WTC11 (cell line): ENCODE measurements around the gene DOCK1. TPM values are rescaled to one million over a fixed set of nuclear protein-coding genes. Genes with fewer than 3 reads are reported as not detected.

Experiments
- ATAC-seq: fragments of 200-7000 bp; cut with Tn5 transposase; 2 replicates; pipeline ENCODE4 v1.10.0; 2021; ENCODE audit warnings: mild to moderate bottlenecking, moderate library complexity
- CTCF ChIA-PET: fragments of 300-600 bp; sonication (Branson Sonifier 250); formaldehyde crosslinking; loops from one replicate; lab custom pipeline; 2021; ENCODE audit warnings: antibody characterized with exemption; lab: Charles Lee
- POLR2A ChIA-PET: fragments of 350-600 bp; sonication (Branson Sonifier 250); formaldehyde crosslinking; loops from one replicate; lab custom pipeline; 2021; ENCODE audit warnings: antibody characterized with exemption; lab: Charles Lee
- DNase-seq: peaks from one replicate; pipeline ENCODE4 v3.0.0; 2021; ENCODE audit warnings: low spot score
- H3K27ac Mint-ChIP-seq: 2 replicates; pipeline ENCODE4 v1.8.0; 2021; ENCODE audit warnings: mixed read lengths
- H3K27me3 Mint-ChIP-seq: 2 replicates; pipeline ENCODE4 v1.8.0; 2021; ENCODE audit warnings: low read depth, mild to moderate bottlenecking, moderate library complexity, mixed read lengths
- H3K36me3 Mint-ChIP-seq: 2 replicates; pipeline ENCODE4 v1.8.0; 2021; ENCODE audit warnings: mixed read lengths
- H3K4me1 Mint-ChIP-seq: 2 replicates; pipeline ENCODE4 v1.8.0; 2022; ENCODE audit warnings: mixed read lengths
- H3K4me3 Mint-ChIP-seq: 2 replicates; pipeline ENCODE4 v1.8.0; 2021; ENCODE audit warnings: mild to moderate bottlenecking, moderate library complexity, mixed read lengths
- H3K9me3 Mint-ChIP-seq: 2 replicates; pipeline ENCODE4 v1.8.0; 2021; ENCODE audit warnings: mixed read lengths
- ATF2 ChIP-seq: sonication (generic); formaldehyde crosslinking; IDR thresholded peaks from 2 replicates; pipeline ENCODE4 v1.8.1; 2022; ENCODE audit warnings: low read depth, missing genetic modification reagents, borderline replicate concordance
- CREM ChIP-seq: sonication (generic); formaldehyde crosslinking; IDR thresholded peaks from 2 replicates; pipeline ENCODE4 v1.8.1; 2022; ENCODE audit warnings: mild to moderate bottlenecking, missing genetic modification reagents, moderate library complexity
- ELF4 ChIP-seq: sonication (generic); formaldehyde crosslinking; IDR thresholded peaks from 2 replicates; pipeline ENCODE4 v1.8.1; 2022; ENCODE audit warnings: low read depth, mild to moderate bottlenecking, moderate library complexity, missing genetic modification reagents
- ETV6 ChIP-seq: sonication (generic); formaldehyde crosslinking; IDR thresholded peaks from 2 replicates; pipeline ENCODE4 v1.8.1; 2022; ENCODE audit warnings: mild to moderate bottlenecking, missing genetic modification reagents
- FOXP1 ChIP-seq: sonication (generic); formaldehyde crosslinking; IDR thresholded peaks from 2 replicates; pipeline ENCODE4 v1.8.0; 2022; ENCODE audit warnings: missing genetic modification reagents, mild to moderate bottlenecking, moderate library complexity, borderline replicate concordance
- HMGA2 ChIP-seq: fragments of 250-450 bp; sonication (Bioruptor Pico); IDR thresholded peaks from 2 replicates; pipeline ENCODE4 v1.4.0; 2021; ENCODE audit warnings: mild to moderate bottlenecking, moderate library complexity
- IRF2 ChIP-seq: sonication (generic); formaldehyde crosslinking; IDR thresholded peaks from 2 replicates; pipeline ENCODE4 v1.8.0; 2022; ENCODE audit warnings: low read depth, missing genetic modification reagents, borderline replicate concordance
- JUN ChIP-seq: sonication (generic); formaldehyde crosslinking; IDR thresholded peaks from 2 replicates; pipeline ENCODE4 v1.8.0; 2023; ENCODE audit warnings: mild to moderate bottlenecking, missing genetic modification reagents
- MAX ChIP-seq: sonication (generic); formaldehyde crosslinking; IDR thresholded peaks from 2 replicates; pipeline ENCODE4 v1.8.0; 2022; ENCODE audit warnings: mild to moderate bottlenecking, missing genetic modification reagents
- MXD4 ChIP-seq: fragments of 250-450 bp; sonication (Bioruptor Pico); IDR thresholded peaks from 2 replicates; pipeline ENCODE4 v1.8.0; 2021; ENCODE audit warnings: mild to moderate bottlenecking, moderate library complexity, borderline replicate concordance
- NFYB ChIP-seq: sonication (generic); formaldehyde crosslinking; conservative IDR thresholded peaks from 2 replicates; pipeline ENCODE4 v1.8.0; 2022; ENCODE audit warnings: low read depth, missing genetic modification reagents
- SMAD4 ChIP-seq: sonication (generic); formaldehyde crosslinking; IDR thresholded peaks from 2 replicates; pipeline ENCODE4 v1.8.0; 2022; ENCODE audit warnings: mild to moderate bottlenecking, missing genetic modification reagents
- TCF7 ChIP-seq: sonication (generic); formaldehyde crosslinking; IDR thresholded peaks from 2 replicates; pipeline ENCODE4 v1.8.0; 2022; ENCODE audit warnings: mild to moderate bottlenecking, low read depth, missing genetic modification reagents, moderate library complexity
- TEAD1 ChIP-seq: sonication (generic); formaldehyde crosslinking; IDR thresholded peaks from 2 replicates; pipeline ENCODE4 v1.8.0; 2022; ENCODE audit warnings: mild to moderate bottlenecking, missing genetic modification reagents
- USF1 ChIP-seq: sonication (generic); formaldehyde crosslinking; IDR thresholded peaks from 2 replicates; pipeline ENCODE4 v1.8.0; 2022; ENCODE audit warnings: mild to moderate bottlenecking, missing genetic modification reagents
- ZNF121 ChIP-seq: sonication (generic); formaldehyde crosslinking; IDR thresholded peaks from 2 replicates; pipeline ENCODE4 v1.8.0; 2023; ENCODE audit warnings: missing genetic modification reagents
- ZNF138 ChIP-seq: sonication (generic); formaldehyde crosslinking; conservative IDR thresholded peaks from 2 replicates; pipeline ENCODE4 v1.8.1; 2022; ENCODE audit warnings: mild to moderate bottlenecking, moderate library complexity, missing genetic modification reagents
- ZNF232 ChIP-seq: sonication (generic); formaldehyde crosslinking; IDR thresholded peaks from 2 replicates; pipeline ENCODE4 v1.8.0; 2022; ENCODE audit warnings: mild to moderate bottlenecking, missing genetic modification reagents
- ZNF263 ChIP-seq: sonication (generic); formaldehyde crosslinking; IDR thresholded peaks from 2 replicates; pipeline ENCODE4 v1.8.1; 2022; ENCODE audit warnings: low read depth, mild to moderate bottlenecking, moderate library complexity, missing genetic modification reagents
- ZNF416 ChIP-seq: fragments of 250-450 bp; sonication (Bioruptor Pico); IDR thresholded peaks from 2 replicates; pipeline ENCODE4 v1.9.0; 2021; ENCODE audit warnings: mild to moderate bottlenecking, inconsistent platforms
- ZNF671 ChIP-seq: fragments of 250-450 bp; sonication (Bioruptor Pico); IDR thresholded peaks from 2 replicates; pipeline ENCODE4 v1.8.0; 2021; ENCODE audit warnings: mild to moderate bottlenecking
- total RNA-seq: library from RNA; stranded (reverse); gene quantifications from 3 replicates; pipeline ENCODE4 v1.2.3, GENCODE V29; 2021
- TF ChIP-seq, protein P1 (sequence below): sonication (generic); formaldehyde crosslinking; IDR thresholded peaks from 2 replicates; pipeline ENCODE4 v1.8.1; 2023; ENCODE audit warnings: mild to moderate bottlenecking, moderate library complexity, missing genetic modification reagents
- TF ChIP-seq, protein P2 (sequence below): sonication (generic); formaldehyde crosslinking; IDR thresholded peaks from 2 replicates; pipeline ENCODE4 v1.8.0; 2023; ENCODE audit warnings: missing genetic modification reagents, mild to moderate bottlenecking, borderline replicate concordance

Gene DOCK1
- total RNA-seq, 1 experiment from 2014 or later: 52.1 TPM

DNA sequence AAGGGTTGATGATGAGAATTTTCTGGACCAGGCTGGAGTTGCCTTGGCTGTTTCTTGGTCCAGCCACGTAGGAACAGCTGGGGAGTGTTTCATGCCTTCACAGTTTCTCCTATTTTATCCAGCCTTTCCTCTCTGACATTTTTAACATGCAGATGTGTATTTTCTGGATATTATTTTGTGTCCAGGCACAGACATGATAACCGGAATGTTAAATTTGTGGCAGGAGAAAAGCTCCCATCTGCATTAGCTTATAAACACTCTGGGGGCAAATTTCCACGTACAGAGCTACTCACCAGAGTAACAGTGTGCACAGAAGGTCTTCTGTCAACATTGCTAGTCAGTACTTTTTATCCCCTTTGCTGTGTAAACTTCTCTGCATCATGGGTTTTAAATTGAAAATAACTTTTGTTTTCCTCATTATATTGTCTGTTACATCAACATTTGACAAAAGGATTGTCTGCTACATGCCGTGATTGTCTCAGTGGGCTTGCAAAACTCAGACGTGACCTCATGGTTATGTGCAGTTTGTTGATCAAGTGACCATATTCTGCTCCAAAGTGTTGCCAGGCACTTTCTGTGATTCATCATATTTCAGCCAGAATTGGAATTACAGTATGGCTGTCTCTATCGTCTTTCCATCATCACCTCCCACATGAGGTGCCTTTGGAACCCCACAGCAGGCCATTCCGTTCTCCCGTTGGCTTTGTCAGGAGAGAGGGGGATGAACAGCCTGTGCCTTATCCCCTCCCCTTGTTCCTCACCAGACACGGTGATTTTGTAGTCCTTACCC is 249.8 kb downstream of the DOCK1 start:
- peaks cover 47% of the 10 kb centered on the region for H3K4me1 Mint-ChIP-seq
- no peaks in the 10 kb centered on the region for H3K36me3 Mint-ChIP-seq
- no peak for TF ChIP-seq ZNF232 (CRISPR knock-in tag)
- TF ChIP-seq MAX (CRISPR knock-in tag): no peak
- no peak for TF ChIP-seq ELF4 (CRISPR knock-in tag)
- TF ChIP-seq FOXP1 (CRISPR knock-in tag): no peak
- TF ChIP-seq IRF2 (CRISPR knock-in tag): no peak
- TF ChIP-seq MXD4 (CRISPR knock-in tag): no peak
- no peak for TF ChIP-seq ZNF263
- no peak for TF ChIP-seq HMGA2 (CRISPR knock-in tag)
- TF ChIP-seq SMAD4 (CRISPR knock-in tag): no peak
- TF ChIP-seq TEAD1: no peak
- TF ChIP-seq ATF2 (CRISPR knock-in tag): no peak
- TF ChIP-seq ZNF671 (CRISPR knock-in tag): no peak
- TF ChIP-seq, all 79 proteins: peak for 0
- ChIA-PET CTCF (no interaction called here), POLR2A (no interaction called here)
- Mint-ChIP-seq H3K27me3 (no peaks in the 10 kb centered on the region), H3K4me3 (no peak overlapping the region), H3K27ac (no peak overlapping the region), H3K9me3 (no peaks in the 10 kb centered on the region)
- no peak for ATAC-seq
- DNase-seq: no peak

- Mint-ChIP-seq H3K4me3 (no peak overlapping the region), H3K9me3 (no peaks in the 10 kb centered on the region), H3K27ac (peak overlapping the region; percentile 12; the same call in 1 of the 2 replicates), H3K27me3 (no peaks in the 10 kb centered on the region), H3K36me3 (no peaks in the 10 kb centered on the region), H3K4me1 (peaks cover 27% of the 10 kb centered on the region)
- DNase-seq: no peak
- no peak for ATAC-seq
- CTCF ChIA-PET: no interaction called here
- TF ChIP-seq, protein P1, sequence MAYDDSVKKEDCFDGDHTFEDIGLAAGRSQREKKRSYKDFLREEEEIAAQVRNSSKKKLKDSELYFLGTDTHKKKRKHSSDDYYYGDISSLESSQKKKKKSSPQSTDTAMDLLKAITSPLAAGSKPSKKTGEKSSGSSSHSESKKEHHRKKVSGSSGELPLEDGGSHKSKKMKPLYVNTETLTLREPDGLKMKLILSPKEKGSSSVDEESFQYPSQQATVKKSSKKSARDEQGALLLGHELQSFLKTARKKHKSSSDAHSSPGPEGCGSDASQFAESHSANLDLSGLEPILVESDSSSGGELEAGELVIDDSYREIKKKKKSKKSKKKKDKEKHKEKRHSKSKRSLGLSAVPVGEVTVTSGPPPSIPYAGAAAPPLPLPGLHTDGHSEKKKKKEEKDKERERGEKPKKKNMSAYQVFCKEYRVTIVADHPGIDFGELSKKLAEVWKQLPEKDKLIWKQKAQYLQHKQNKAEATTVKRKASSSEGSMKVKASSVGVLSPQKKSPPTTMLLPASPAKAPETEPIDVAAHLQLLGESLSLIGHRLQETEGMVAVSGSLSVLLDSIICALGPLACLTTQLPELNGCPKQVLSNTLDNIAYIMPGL: no peak
- TF ChIP-seq ZNF416: no peak
- no peak for TF ChIP-seq NFYB (CRISPR knock-in tag)
- TF ChIP-seq ZNF138 (CRISPR knock-in tag): no peak
- TF ChIP-seq ZNF121 (CRISPR knock-in tag): no peak
- no peak for TF ChIP-seq JUN
- no peak for TF ChIP-seq ETV6 (CRISPR knock-in tag)
- no peak for TF ChIP-seq TEAD1
- no peak for TF ChIP-seq USF1
- TF ChIP-seq TCF7 (CRISPR knock-in tag): no peak
- TF ChIP-seq MXD4 (CRISPR knock-in tag): no peak
- TF ChIP-seq ZNF671 (CRISPR knock-in tag): no peak
- no peak for TF ChIP-seq CREM (CRISPR knock-in tag)
- TF ChIP-seq, protein P2, sequence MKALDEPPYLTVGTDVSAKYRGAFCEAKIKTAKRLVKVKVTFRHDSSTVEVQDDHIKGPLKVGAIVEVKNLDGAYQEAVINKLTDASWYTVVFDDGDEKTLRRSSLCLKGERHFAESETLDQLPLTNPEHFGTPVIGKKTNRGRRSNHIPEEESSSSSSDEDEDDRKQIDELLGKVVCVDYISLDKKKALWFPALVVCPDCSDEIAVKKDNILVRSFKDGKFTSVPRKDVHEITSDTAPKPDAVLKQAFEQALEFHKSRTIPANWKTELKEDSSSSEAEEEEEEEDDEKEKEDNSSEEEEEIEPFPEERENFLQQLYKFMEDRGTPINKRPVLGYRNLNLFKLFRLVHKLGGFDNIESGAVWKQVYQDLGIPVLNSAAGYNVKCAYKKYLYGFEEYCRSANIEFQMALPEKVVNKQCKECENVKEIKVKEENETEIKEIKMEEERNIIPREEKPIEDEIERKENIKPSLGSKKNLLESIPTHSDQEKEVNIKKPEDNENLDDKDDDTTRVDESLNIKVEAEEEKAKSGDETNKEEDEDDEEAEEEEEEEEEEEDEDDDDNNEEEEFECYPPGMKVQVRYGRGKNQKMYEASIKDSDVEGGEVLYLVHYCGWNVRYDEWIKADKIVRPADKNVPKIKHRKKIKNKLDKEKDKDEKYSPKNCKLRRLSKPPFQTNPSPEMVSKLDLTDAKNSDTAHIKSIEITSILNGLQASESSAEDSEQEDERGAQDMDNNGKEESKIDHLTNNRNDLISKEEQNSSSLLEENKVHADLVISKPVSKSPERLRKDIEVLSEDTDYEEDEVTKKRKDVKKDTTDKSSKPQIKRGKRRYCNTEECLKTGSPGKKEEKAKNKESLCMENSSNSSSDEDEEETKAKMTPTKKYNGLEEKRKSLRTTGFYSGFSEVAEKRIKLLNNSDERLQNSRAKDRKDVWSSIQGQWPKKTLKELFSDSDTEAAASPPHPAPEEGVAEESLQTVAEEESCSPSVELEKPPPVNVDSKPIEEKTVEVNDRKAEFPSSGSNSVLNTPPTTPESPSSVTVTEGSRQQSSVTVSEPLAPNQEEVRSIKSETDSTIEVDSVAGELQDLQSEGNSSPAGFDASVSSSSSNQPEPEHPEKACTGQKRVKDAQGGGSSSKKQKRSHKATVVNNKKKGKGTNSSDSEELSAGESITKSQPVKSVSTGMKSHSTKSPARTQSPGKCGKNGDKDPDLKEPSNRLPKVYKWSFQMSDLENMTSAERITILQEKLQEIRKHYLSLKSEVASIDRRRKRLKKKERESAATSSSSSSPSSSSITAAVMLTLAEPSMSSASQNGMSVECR (CRISPR knock-in tag): no peak
- no peak for TF ChIP-seq IRF2 (CRISPR knock-in tag)
- TF ChIP-seq, all 79 proteins: peak for 0
- POLR2A ChIA-PET: no interaction called here
Observed at GRCh38 chr10:127157089-127157488, 251.9 kb downstream of the DOCK1 start.
